HepG2 (cell line): Measurements from ENCODE around the gene MLLT10. TPM values are rescaled to one million over a fixed set of nuclear protein-coding genes. Genes with fewer than 3 reads are reported as not detected.

ENCODE experiments used
- HDAC2 ChIP-seq: sonication (generic); formaldehyde crosslinking; IDR thresholded peaks from 2 replicates; pipeline ENCODE4 v1.4.0; 2020; ENCODE audit warnings: missing genetic modification reagents
- HMGXB4 ChIP-seq, 2 experiments: sonication (generic) in 1 of 2; formaldehyde crosslinking in 1 of 2; IDR thresholded peaks; 2 replicates each; pipeline versions ENCODE4 v1.4.0 to v1.6.1; 2018 to 2020; ENCODE audit warnings: missing genetic modification reagents in 2 of 2, borderline replicate concordance in 1 of 2, low read depth in 1 of 2, mild to moderate bottlenecking in 1 of 2, missing biosample characterization in 1 of 2
- HOXD1 ChIP-seq: sonication (generic); formaldehyde crosslinking; IDR thresholded peaks from 2 replicates; pipeline ENCODE4 v1.5.0; 2020; ENCODE audit warnings: missing genetic modification reagents
- MXD4 ChIP-seq: IDR thresholded peaks from 2 replicates; pipeline ENCODE4 v1.6.1; 2016; ENCODE audit warnings: mild to moderate bottlenecking, missing biosample characterization, missing genetic modification reagents
- NFYC ChIP-seq: IDR thresholded peaks from 2 replicates; pipeline ENCODE4 v1.6.1; 2016; ENCODE audit warnings: missing genetic modification reagents, missing compliant biosample characterization
- ONECUT2 ChIP-seq: sonication (generic); formaldehyde crosslinking; IDR thresholded peaks from 2 replicates; pipeline ENCODE4 v1.4.0; 2020; ENCODE audit warnings: missing genetic modification reagents
- PAX8 ChIP-seq: sonication (generic); formaldehyde crosslinking; IDR thresholded peaks from 2 replicates; pipeline ENCODE4 v1.8.0; 2022; ENCODE audit warnings: mild to moderate bottlenecking, missing genetic modification reagents, borderline replicate concordance
- SRSF1 ChIP-seq: fragments of 200-400 bp; formaldehyde crosslinking; optimal IDR thresholded peaks from 2 replicates; pipeline ENCODE3; 2017; ENCODE audit warnings: mild to moderate bottlenecking, low read depth, low read length, moderate library complexity
- ZNF24 ChIP-seq: fragments of 450-650 bp; IDR thresholded peaks from 2 replicates; pipeline ENCODE4 v1.6.1; 2017; ENCODE audit warnings: antibody characterized with exemption, mild to moderate bottlenecking
- ZNF343 ChIP-seq: sonication (generic); formaldehyde crosslinking; IDR thresholded peaks from 2 replicates; pipeline ENCODE4 v1.4.0; 2020; ENCODE audit warnings: mild to moderate bottlenecking, missing genetic modification reagents
- ZNF367 ChIP-seq: sonication (generic); formaldehyde crosslinking; IDR thresholded peaks from 2 replicates; pipeline ENCODE4 v1.4.0; 2020; ENCODE audit warnings: missing genetic modification reagents, borderline replicate concordance
- ZNF589 ChIP-seq: sonication (generic); formaldehyde crosslinking; conservative IDR thresholded peaks from 2 replicates; pipeline ENCODE4 v1.8.0; 2022; ENCODE audit warnings: mild to moderate bottlenecking, moderate library complexity, missing genetic modification reagents
- ZNF850 ChIP-seq: sonication (generic); formaldehyde crosslinking; conservative IDR thresholded peaks from 2 replicates; pipeline ENCODE4 v1.9.0; 2021; ENCODE audit warnings: mild to moderate bottlenecking, missing genetic modification reagents
- ZXDC ChIP-seq: sonication (generic); formaldehyde crosslinking; IDR thresholded peaks from 2 replicates; pipeline ENCODE4 v1.5.0; 2020; ENCODE audit warnings: mild to moderate bottlenecking, missing genetic modification reagents
- polyA plus RNA-seq, 8 experiments: library from polyadenylated mRNA; depleted of rRNA in 3 of 8; stranded (reverse) in 7 of 8; unstranded in 1 of 8; fragments of >200 nt; fragmentation: Illumina TruSeq in 4 of 8; extraction: Trizol in 4 of 8; gene quantifications; 2 replicates each; pipeline versions ENCODE4 v1.2.1 to v1.2.3, GENCODE V29; 2011 to 2016; ENCODE audit warnings: low read depth in 4 of 8, missing spikeins in 1 of 8, mixed read lengths in 1 of 8; ENCODE audit not compliant: insufficient read depth in 1 of 8
- total RNA-seq, 5 experiments: library from RNA; depleted of rRNA; stranded (reverse); fragments of >200 nt; fragmentation: Illumina TruSeq; extraction: Trizol; gene quantifications; 2 replicates each; pipeline ENCODE4 v1.2.3, GENCODE V29; 2016; ENCODE audit warnings: low read depth in 1 of 5
- TF ChIP-seq, protein P1 (sequence below): sonication (generic); formaldehyde crosslinking; IDR thresholded peaks from 2 replicates; pipeline ENCODE4 v1.4.0; 2020; ENCODE audit warnings: missing genetic modification reagents, borderline replicate concordance

Gene MLLT10
- total and polyA plus RNA-seq, 2 of the 13 experiments (the other 11 are each of a cell fraction or from before 2014, with no cell fraction given) = 51.3 to 84.1 TPM

GRCh38 chr10:21495002-21495751 lies 38.9 kb upstream of the MLLT10 start (continued):
- TF ChIP-seq, protein P1, sequence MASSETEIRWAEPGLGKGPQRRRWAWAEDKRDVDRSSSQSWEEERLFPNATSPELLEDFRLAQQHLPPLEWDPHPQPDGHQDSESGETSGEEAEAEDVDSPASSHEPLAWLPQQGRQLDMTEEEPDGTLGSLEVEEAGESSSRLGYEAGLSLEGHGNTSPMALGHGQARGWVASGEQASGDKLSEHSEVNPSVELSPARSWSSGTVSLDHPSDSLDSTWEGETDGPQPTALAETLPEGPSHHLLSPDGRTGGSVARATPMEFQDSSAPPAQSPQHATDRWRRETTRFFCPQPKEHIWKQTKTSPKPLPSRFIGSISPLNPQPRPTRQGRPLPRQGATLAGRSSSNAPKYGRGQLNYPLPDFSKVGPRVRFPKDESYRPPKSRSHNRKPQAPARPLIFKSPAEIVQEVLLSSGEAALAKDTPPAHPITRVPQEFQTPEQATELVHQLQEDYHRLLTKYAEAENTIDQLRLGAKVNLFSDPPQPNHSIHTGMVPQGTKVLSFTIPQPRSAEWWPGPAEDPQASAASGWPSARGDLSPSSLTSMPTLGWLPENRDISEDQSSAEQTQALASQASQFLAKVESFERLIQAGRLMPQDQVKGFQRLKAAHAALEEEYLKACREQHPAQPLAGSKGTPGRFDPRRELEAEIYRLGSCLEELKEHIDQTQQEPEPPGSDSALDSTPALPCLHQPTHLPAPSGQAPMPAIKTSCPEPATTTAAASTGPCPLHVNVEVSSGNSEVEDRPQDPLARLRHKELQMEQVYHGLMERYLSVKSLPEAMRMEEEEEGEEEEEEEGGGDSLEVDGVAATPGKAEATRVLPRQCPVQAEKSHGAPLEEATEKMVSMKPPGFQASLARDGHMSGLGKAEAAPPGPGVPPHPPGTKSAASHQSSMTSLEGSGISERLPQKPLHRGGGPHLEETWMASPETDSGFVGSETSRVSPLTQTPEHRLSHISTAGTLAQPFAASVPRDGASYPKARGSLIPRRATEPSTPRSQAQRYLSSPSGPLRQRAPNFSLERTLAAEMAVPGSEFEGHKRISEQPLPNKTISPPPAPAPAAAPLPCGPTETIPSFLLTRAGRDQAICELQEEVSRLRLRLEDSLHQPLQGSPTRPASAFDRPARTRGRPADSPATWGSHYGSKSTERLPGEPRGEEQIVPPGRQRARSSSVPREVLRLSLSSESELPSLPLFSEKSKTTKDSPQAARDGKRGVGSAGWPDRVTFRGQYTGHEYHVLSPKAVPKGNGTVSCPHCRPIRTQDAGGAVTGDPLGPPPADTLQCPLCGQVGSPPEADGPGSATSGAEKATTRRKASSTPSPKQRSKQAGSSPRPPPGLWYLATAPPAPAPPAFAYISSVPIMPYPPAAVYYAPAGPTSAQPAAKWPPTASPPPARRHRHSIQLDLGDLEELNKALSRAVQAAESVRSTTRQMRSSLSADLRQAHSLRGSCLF (CRISPR knock-in tag) = no peak
- TF ChIP-seq HDAC2 (CRISPR knock-in tag) (no peak), NFYC (no peak), ZNF850 (CRISPR knock-in tag) (0 out of 2 replicates have a peak, but pooled peaks have one; percentile 92), PAX8 (CRISPR knock-in tag) (no peak), MXD4 (CRISPR knock-in tag) (0 out of 2 replicates have a peak, but pooled peaks have one; percentile 23), ONECUT2 (no peak), ZNF367 (CRISPR knock-in tag) (no peak), ZXDC (no peak; the same call in 1 of the 2 replicates), SRSF1 (no peak), HMGXB4 (CRISPR knock-in tag; IDR thresholded peaks at IDR 0.05; ENCODE audit: borderline replicate concordance in 1 of 2, low read depth in 1 of 2) (no peak), HOXD1 (CRISPR knock-in tag) (0 out of 2 replicates have a peak, but pooled peaks have one; percentile 28), ZNF24 (no peak), ZNF343 (CRISPR knock-in tag) (0 out of 2 replicates have a peak, but pooled peaks have one; percentile 3), ZNF589 (CRISPR knock-in tag) (peak; percentile 25; the same call in 1 of the 2 replicates)
